ENCODE measurements around the gene MRM2.
A peak's percentile ranks its signal among the peaks of the same experiment; 100 is the strongest.

The MRM2 gene

GRCh38 chr7:2249744-2250323 is 7.8 kb upstream of the MRM2 start:
- DNase-seq (ENCODE audit: extremely low read depth in 1 of 2, low read depth in 1 of 2), result no peak

GRCh38 chr7:2248984-2249694 is 7.1 kb upstream of the MRM2 start:
- DNase-seq (ENCODE audit: extremely low read depth in 1 of 2, low read depth in 1 of 2), result no peak

DNA sequence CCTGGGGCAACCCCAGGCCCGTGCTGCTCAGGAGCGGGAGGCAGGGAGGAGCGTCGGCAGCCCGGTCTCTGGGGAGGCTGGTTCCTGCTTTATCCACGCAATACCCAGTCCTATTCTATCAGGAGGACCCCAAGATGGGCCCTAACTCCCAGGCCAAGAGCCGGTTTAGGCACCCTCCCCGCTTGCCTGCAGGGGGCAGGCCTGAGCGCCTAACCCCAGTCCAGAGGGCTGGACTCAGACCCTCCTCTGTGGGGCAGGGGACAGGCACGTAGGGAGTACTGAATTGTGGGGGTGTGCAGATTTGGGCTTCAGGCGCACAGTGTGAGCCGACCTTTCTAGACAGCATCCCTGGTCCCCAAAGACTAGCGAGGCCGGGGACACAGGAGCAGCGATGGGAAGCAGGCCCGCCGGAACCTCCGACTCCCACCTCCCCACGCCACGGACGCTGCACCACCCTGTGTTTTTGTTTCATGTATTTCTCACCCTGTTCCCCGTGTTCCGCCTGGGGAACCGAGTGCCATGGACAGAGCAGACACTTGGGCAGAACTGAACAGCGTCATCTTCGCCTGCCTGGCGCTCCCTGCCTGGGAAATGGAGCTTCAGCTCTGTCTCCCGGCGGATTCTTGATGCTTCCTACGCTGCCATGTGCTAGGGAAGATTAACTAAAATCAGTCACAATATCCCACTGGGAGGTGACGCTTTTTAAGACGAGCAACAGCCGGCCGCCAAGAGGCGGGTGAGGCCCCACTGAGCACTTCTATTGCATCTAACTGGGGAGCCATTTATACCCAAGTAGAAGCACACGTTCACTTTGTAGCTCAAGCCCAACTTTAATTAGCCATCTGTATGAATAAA is 5.4 kb upstream of the MRM2 start:
- DNase-seq (ENCODE audit: extremely low read depth in 1 of 2, low read depth in 1 of 2), result no peak

DNA sequence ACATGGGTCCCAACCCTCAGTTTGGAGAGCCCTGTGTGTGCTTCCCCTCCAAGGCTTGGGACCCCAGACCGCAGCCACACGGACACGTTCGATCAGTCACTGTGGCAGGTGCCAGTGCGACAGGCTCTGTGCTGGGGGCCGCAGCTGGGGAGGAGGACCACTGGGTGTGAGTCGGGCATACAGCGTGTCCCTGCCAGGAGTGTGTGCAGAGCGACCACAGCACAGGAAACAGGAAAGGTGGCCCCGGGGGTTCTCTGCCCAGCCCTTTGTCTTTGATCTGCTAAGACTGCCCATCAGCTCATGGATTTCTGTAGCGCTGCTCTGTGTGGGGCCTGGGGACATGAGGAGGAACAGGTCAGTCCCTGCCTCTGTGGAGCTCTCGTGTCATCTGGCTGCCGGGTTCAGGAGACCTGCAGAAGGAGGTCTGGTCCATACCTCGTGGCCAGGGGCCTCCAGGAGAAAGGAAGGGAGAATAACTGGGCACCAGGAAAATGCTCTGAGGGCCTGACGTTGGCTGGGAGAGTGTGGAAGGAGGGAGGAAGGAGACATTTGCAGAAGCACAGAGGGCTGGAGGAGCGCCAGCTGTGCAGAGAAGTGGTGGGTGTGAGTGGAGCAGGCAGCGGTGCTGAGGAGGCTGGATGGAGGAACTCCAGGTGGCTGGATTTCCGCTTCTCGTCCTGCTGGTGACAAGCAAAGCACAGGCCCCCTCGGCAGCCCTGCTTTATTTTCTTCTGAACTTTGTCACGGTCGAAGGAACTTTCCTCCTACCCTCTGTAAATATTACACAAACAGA is 4.1 kb upstream of the MRM2 start:
- DNase-seq (ENCODE audit: extremely low read depth in 1 of 2, low read depth in 1 of 2), result no peak

DNA sequence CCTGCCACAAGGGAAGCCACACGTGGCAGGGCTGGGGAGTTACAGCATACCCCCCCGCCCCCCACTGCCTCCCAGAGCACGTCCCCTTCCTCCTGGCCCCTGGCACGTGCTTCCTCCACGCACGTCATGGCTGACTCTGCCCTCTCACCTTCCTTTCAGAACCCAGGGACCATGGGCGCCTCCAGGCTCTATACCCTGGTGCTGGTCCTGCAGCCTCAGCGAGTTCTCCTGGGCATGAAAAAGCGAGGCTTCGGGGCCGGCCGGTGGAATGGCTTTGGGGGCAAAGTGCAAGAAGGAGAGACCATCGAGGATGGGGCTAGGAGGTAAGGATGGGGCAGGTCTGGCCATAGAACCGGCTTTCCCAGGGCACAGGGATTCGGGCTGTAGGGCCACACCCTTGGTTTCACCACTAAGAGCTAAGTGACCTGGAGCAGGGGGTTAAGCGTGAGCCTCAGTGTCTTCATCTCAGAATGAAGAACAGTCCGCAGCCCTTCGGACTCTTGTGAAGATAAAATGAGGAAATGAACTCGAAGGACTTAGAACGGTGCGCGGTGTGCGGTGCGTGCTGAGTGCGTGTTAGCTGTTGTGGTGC is 2.5 kb upstream of the MRM2 start:
- DNase-seq (ENCODE audit: extremely low read depth in 1 of 2, low read depth in 1 of 2), result no peak

GRCh38 chr7:2243458-2243857 is 1.5 kb upstream of the MRM2 start:
- no peak for DNase-seq (ENCODE audit: extremely low read depth in 1 of 2, low read depth in 1 of 2)

DNA sequence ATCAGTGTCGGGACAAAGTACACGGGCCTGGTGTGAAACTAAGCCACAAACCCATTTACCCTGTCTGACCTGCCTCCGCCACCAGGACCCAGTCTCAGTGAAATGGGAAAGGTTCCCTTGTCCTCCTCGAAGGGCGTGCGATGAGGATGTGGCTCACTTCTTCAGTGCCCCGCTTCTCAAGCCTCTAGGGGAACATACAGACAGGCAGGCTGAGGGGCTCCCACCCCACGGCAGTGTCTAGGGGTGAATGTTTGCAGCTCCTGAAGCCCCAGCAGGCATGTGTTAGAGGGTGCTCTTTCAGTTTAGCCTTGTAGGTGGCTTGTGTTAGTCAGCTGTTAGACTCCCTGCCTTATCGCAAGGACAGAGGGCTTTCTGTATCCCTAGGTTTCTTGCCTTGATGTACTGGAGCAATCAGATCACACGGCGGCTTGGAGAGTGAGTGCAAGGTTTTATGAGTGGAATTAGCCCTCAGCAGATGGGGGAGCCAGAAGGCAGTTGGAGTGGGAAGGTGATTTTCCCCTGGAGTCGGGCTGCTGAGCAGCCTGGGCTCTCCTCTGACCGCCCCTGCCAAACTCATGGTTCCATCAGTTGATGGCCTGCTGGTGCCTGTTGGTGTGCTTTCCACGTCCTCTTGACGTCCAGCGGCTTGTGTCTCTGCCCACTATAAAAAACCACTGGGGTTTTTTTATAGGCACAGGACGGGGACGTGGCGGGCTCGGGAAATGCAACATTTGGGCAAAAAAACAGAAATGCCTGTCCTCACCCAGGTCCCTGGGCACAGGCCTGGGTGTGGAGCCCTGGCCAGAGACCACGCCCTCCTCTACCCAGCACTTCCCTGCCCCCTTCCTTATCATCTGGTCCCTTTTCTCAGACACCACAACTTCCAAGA is 780 bp upstream of the MRM2 start:
- DNase-seq (ENCODE audit: extremely low read depth in 1 of 2, low read depth in 1 of 2), result no peak

GRCh38 chr7:2239242-2239641 is 2.8 kb downstream of the MRM2 start:
- no peak for DNase-seq (ENCODE audit: extremely low read depth in 1 of 2, low read depth in 1 of 2)

DNA sequence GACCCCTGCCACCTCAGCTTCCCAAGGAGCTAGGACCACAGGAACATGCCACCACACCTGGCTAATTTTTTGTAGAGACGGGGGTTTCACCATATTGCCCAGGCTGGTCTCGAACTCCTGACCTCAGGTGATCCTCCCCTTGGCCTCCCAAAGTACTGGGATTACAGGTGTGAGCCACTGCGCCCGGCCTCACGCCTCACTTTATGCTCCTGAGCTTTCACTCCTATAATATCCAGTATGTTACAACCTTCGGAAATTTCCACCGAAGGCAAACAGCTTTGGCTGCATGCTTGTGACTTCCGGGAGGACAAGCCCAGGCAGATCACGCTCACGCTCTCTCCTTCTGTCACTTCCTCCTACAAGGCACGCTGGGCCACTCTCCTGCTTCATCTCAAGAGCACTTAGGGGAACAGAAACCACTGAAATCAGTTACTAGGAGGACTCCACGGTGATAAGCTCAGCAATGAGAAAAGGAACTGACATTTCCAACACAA is 4.8 kb downstream of the MRM2 start:
- DNase-seq (ENCODE audit: extremely low read depth in 1 of 2, low read depth in 1 of 2), result no peak

GRCh38 chr7:2233926-2234325 is 8.1 kb downstream of the MRM2 start:
- DNase-seq (ENCODE audit: extremely low read depth in 1 of 2, low read depth in 1 of 2), result no peak

- peak; percentile 69 to 80 for DNase-seq (ENCODE audit: extremely low read depth in 1 of 2, low read depth in 1 of 2)
These were observed 9.1 kb downstream of the MRM2 start, which contains the start of gene MAD1L1 for GRCh38 chr7:2232766-2233520. Gene MAD1L1, minus strand, starts transcription at chr7:2232945. Its CDS starts 2,812 bp downstream, at chr7:2230133.

DNA sequence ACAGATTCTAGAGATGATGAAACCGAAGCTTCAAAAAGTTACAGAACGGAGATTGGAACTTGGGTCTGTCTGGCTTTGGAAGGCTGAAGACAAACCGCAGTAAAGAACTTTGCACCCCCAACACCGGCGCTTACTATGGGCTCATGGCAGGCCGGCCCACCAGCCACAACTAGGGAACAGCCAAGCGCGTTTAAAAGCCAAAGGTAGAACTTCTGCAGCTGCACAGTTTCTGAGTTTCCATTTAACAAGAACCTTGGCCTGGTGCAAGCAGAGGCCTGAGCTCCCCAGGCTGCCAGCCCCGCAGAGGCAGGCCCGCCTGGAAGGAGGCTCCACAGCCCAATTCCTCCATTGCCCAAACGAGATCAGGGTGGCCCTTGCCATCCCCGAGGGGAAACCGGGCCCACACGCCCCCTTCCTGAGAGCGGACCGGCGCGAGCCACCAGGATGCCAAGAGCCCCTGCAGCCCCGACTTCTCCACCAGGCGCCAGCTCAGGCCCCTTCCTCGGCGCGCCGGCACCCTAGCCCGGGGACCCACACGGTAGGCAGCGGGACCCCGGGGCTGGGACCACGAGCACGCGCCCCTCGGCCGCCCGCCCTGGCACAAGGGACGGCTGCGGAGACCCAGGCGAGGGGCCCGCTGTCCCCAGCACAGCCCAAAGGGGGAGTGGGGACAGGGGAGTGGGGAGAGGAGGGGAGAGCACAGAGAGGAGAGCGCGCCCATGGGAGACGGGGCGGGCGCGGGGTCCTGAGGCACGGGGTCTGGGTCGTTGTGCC is 9.8 kb downstream of the MRM2 start:
- peak in 1 of 2 donors; percentile 11 for DNase-seq (ENCODE audit: extremely low read depth in 1 of 2, low read depth in 1 of 2)

DNA sequence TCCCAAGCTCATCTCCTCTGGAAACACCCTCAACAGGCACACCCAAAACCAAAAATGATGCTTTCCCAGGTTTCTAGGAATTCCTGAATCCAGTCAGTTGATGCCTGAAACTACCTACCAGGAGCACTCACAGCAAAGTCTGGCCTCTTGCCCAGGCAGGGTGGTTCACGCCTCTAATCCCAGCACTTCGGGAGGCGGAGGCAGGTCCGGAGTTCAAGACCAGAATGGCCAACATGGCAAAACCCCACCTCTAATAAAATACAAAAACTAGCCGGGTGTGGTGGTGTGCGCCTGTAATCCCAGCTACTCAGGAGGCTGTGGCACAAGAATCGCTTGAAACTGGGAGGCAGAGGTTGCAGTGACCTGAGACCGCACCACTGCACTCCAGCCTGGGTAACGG is 11.1 kb downstream of the MRM2 start:
- DNase-seq (ENCODE audit: extremely low read depth in 1 of 2, low read depth in 1 of 2), result no peak

DNA sequence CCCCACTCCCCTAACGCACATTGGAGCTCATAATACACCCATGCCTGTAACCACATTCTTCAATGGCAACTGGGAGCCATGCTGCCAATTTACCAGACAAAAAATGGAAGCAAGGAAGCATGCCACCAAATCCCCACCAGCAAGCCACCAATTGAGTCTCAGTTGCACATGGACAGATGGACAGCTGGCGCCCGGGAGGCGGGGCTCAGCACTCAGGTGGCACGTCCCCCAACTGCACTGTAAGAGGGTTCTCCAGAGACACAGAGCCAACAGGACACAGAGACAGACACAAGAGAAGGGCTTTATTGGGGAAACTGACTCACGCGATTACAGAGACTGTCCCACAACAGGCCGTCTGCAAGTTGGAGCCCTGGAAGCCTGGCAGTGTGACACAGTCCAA is 11.8 kb downstream of the MRM2 start:
- DNase-seq (ENCODE audit: extremely low read depth in 1 of 2, low read depth in 1 of 2), result no peak

DNA sequence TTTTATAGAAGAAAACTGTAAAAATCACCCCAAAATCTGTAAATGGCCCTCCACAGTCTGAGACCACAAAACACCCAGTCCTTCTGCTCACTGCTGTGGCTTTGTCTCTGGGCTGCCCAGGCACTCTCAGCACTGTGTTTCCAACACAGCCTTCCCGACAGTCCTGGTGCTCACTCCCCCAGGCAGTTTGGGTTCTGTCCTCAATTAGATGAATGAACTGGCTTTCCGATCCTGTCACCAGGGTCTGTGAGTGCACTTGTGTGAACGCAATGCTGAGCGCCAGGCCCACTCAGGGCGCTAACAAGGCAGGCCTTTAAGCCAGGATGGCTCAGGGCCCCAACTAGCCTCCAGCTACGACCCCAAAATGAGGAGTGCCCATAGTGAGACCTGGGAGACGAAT is 12.5 kb downstream of the MRM2 start:
- DNase-seq (ENCODE audit: extremely low read depth in 1 of 2, low read depth in 1 of 2), result no peak

DNA sequence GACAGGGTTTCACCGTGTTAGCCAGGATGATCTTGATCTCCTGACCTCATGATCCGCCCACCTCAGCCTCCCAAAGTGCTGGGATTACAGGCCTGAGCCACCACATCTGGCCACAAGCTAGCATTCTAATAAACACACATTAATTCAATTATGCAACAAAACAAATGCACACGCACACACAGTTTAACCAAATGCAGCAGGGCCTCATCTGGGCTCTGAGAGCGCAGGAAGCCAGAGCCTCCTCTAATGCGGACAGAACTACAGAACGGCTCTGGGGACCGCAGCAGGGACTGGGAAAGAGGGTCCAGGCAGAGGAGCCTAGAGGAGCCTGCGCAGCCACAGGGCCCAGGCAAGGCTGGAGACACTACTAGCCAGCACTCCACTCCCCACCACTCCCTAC is 13.1 kb downstream of the MRM2 start:
- DNase-seq (ENCODE audit: extremely low read depth in 1 of 2, low read depth in 1 of 2), result no peak

DNA sequence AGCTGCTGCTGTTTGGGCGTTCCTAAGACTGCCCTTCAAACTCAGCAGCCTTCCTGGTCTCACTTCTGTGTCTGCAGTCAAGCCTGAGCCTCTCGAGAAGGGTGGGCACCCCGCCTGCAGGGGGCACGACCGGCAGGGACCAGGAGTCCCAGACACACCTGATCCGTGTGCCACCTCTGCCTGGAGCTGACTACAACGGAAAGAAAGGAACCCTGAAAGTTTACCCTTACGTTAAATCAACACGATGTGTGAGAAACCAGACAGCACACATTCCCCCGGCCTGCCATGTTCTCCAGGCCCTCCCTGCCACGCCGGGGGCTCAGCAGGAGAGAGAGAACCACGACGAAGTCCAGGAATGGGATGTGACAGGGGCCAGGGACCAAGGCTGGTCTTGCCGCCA is 14.3 kb downstream of the MRM2 start:
- DNase-seq (ENCODE audit: extremely low read depth in 1 of 2, low read depth in 1 of 2), result no peak

- no peak for DNase-seq (ENCODE audit: extremely low read depth in 1 of 2, low read depth in 1 of 2)
These were observed 16.2 kb downstream of the MRM2 start for GRCh38 chr7:2225830-2226229.
